NCI-H1092 (cell line): Measurements from ENCODE around the gene ANG.
"Not testable (repeated sequence)": the region's sequence is repeated elsewhere in the genome, so short reads cannot be mapped to it uniquely, and the experiment has no call there.

ENCODE experiments used
- DNase-seq: peaks from one replicate; lab custom pipeline; 2025; lab: John Stamatoyannopoulos, UW

Gene ANG

DNA sequence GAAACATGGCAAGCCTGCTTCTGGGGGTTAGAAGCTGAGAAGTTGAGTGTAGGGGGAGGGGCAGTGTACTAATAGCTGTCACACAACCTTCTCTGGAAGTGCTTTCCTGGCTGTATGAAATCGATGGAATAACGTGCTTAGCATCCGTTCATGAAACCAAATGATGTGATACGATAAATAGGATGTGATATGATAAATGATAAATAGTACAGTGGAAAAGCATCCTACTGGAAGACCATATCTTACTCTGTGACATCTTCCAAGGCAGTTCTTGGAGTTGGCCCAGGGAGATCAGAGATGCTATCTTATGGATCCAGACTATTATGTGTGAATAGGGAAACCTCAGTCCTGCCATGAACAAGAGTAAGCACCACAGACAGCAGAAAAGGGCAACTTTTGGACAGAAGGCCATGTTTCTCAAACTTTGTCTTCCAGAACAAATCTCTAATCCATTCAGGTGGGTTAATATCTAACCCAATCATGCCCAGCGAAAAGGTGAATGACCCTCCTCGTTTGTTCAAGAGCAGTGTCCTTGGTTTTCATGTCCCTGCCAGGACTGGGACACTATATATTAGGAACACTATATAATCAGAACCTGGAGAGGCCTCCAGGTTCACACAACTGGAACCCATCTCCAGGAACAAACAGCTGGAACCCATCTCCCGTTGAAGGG, at the start of gene ANG:
ANG (plus strand) TSS at position 598 of the 673 bp plus-strand sequence. CDS start 4,801 bp downstream, outside the sequence.
- DNase-seq: no peak

- DNase-seq: no peak
These were observed 47.0 kb upstream of the ANG start, which contains the start of gene OR6S1 for GRCh38 chr14:20641591-20641990. Gene OR6S1, minus strand, starts transcription at chr14:20641691. Its CDS starts 0 bp downstream, at chr14:20641691.

GRCh38 chr14:20642182-20642581, 46.4 kb upstream of the ANG start:
- no peak for DNase-seq

DNA sequence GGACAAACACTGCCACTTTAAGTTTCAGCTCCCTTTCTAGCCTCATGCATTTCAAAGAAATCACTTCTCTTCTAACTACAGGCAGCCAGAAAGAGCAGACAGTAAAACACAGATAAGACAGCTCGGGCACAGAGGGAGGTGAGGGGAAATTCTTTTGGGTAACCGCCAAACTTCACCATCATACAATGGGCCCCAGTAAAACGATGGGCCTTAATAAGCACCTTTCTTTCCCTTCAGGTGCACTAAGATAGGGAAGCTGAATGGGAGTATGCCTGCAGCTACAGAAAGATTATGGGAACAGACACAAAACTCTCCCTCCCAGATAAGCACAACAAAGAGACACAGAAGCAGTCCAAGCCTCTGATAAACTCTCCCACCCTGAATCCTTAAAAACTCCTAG, 45.8 kb upstream of the ANG start:
- not testable (repeated sequence) for DNase-seq

GRCh38 chr14:20644520-20644919, 44.0 kb upstream of the ANG start:
- no peak for DNase-seq

GRCh38 chr14:20645481-20645880, 43.1 kb upstream of the ANG start:
- no peak for DNase-seq

- DNase-seq: no peak
These were observed 35.3 kb upstream of the ANG start for GRCh38 chr14:20652996-20653975.

DNA sequence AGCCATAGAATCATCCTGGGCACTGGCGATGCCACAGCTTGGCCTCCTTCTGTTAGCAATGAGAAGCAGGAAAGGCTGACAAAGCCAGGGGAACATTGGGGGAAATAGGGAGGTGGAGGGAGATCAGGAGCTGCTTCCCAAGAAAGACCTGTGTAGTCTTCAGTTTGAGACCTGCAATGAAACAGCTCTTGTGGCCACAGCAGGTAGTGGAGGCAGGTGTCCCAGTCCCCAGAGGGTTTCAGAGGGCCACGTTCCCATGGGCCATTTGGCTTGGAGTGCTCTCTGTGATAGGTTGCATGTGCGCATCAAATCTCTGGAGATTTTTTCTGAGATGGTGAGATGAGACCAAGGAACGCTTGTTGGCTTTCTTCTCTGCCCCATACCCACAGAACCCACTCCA, 32.7 kb upstream of the ANG start:
- DNase-seq: no peak

DNA sequence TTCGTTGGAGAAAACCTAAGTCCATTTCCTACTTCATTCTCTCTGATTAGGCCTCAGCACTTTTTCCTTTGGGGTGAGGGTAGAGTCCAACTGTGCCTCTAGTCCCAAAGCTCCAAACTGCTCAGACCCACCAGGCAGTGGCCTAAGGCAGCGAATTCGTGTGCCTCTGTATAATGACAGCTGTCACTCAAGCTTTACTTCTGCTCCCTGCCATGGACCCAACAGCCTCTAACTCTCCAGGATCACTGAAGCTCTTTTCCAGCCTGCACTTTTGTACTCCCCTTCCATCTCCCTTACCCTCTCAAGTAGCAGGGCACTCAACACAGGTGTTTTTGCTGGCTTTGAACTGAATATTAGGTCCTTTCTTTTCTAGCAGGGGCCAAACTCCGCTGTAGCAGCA, 32.3 kb upstream of the ANG start:
- DNase-seq: no peak

- DNase-seq: no peak
These were observed 31.1 kb upstream of the ANG start for GRCh38 chr14:20657216-20658211.

DNA sequence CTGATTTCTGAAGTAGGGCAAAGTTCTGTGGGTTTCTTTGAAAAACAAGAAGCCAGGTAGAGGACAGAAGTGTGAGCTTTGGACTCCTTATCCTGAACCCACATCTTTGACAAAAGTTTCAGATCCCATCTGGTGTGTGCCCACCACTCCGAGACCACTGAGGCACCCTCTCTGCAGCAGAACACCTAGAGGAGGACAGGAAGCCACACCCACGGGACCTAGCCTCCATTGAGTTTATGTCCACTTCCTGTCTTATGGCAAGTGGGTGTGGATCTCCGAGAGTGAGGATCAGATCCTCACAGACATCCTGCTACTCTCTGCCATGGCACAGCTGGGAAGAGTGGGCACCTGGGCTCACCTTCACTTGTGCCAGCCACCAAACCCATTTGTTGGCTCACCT, 30.3 kb upstream of the ANG start:
- DNase-seq: no peak

- DNase-seq: no peak
These were observed 29.2 kb upstream of the ANG start for GRCh38 chr14:20659336-20659735.

DNA sequence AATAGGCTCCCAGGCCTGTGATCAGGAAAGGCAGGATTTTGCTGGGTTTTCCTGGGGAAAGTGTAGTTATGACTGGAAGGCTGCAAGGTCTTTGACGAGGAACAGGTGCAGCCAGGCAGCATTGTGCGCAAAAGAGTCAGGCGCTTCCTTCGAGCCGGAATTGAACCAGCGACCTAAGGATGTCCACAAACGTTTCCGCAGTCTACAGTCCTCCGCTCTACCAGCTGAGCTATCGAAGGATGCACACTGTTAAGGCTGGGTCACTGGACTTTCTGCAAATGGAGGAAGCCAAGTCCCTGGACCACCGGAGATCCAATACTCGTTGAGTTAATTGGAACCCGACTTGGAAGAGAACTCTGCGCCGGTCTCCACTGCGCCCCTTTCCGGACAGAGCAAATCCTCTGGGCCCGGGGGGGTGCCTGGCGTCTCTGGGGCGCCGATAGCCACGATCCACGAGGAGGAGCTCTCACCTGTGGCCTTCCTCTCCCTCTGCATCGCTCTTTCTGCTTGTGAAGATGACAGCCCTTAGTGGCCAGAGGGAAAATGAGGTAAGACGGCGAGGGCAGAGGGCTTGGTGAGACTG, 28.7 kb upstream of the ANG start:
- DNase-seq: no peak

GRCh38 chr14:20661197-20661596, 27.4 kb upstream of the ANG start:
- DNase-seq: no peak

DNA sequence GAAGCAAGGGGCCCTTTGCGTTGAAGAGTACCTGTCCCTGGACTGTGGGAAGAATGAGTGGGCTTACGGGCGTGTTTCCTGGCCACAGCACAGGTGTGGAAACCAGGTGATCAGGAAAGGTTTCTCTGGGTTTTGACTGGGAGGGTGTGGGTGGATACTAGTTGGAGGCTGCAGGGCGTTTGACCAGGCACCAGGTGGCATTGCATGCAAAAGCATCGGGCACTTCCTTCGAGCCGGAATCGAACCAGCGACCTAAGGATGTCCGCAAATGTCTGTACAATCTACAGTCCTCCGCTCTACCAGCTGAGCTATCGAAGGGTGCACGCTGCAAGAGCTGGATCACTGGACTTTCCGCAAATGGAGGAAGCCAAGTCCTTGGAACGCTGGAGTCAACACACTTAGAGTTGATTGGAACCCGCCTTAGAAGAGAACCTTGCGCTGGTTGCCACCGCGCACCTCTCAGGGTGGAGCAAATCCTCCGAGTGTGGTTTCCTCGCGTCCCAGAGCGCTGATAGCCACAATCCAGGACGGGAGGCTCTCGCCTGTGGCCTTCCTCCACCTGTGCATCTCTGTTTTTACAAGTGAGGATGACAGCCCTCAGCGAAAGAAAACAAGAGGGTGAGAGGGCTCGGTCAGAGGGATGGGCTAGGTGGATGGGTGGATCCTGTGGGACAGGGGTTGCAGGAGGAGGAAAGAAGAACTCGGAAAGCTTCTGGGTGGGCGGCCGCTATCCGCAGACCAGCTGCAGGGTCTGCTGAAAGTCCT, 25.4 kb upstream of the ANG start:
- no peak for DNase-seq

DNA sequence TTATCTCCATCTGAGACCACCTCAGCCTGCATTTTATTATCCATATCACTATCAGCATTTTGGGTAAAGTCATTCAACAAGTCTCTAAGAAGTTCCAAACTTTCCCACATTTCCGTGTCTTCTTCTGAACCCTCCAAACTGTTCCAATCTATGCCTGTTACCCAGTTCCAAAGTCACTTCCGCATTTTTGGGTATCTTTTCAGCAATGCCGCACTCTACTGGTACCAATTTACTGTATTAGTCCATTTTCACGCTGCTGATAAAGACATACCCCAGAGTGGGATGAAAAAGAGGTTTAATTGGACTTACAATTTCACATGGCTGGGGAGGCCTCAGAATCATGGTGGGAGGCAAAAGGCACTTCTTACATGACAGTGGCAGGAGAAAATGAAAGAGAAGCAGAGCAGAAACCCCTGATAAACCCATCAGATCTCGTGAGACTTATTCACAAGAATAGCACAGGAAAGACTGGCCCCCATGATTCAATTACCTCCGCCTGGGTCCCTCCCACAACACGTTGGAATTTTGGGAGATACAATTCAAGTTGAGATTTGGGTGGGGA, 22.1 kb upstream of the ANG start:
- DNase-seq: not testable (repeated sequence)

GRCh38 chr14:20667957-20668356, 20.6 kb upstream of the ANG start:
- DNase-seq: no peak

GRCh38 chr14:20668969-20669368, 19.6 kb upstream of the ANG start:
- no peak for DNase-seq

DNA sequence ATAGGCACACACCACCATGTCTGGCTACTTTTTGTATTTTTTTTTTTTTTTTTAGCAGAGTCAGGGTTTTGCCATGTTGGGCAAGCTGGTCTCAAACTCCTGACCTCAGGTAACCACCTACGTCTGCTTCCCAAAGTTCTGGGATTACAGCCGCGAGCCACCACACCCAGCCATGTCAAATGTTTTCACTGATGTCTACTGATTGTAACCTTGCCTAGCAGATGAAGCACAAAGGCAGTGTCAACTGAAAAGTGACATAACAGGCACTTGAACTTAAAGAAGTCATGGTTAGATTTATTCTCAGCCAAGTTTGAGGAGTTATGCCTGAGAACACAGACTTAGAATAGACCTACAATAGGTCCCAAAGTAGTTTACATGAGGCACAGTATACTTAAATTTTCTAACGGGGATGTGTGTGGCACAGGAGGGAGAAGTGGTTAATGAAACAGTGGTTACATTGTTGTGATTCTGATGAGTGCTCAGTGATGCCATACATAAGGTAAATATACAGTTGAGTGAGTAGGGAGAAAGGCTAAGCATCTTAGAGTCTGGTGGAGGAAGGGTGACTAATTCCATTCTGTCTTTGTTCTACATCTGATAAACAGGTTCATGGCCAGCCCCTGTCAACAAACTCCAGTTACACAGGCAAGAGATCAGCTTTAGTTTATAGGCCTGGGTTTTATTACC, 16.8 kb upstream of the ANG start:
- DNase-seq: no peak

DNA sequence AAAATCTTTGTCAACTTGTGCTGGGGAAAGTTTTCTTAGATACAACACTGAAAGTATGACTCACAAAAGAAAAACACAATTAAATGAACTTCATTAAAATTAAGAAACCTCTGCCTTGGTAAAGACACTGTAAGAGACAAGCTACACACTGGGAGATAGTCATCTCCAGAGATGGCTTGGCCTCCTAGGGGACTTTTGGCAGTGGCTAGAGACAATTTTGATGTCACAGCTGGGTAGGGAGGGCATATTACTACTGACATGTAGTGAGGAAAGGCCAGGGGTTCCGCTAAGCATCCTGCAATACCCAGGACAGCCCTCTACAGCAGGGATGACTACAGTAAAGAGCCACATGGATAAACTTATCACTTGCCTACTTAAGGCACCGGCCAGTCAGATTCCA, 12.9 kb upstream of the ANG start:
- no peak for DNase-seq
